HG03571 (cell line): Measurements from ENCODE around the gene PPFIBP1.
"Not testable (repeated sequence)": the region's sequence is repeated elsewhere in the genome, so short reads cannot be mapped to it uniquely, and the experiment has no call there.

ENCODE experiments used
- ATAC-seq: cut with Tn5 transposase; IDR thresholded peaks from one replicate; pipeline ENCODE4 v1.9.1; 2021; ENCODE audit not compliant: unreplicated experiment

The PPFIBP1 gene

GRCh38 chr12:27703720-27704452, 179.9 kb downstream of the PPFIBP1 start:
- ATAC-seq: no peak

GRCh38 chr12:27705263-27705662, 181.3 kb downstream of the PPFIBP1 start:
- ATAC-seq: no peak

GRCh38 chr12:27707216-27707615, 183.2 kb downstream of the PPFIBP1 start:
- ATAC-seq: no peak

- ATAC-seq: no peak
These were observed 185.4 kb downstream of the PPFIBP1 start for GRCh38 chr12:27709212-27709931.

GRCh38 chr12:27709932-27710591, 186.1 kb downstream of the PPFIBP1 start:
- peak; percentile 31 for ATAC-seq

- ATAC-seq: peak; percentile 94
These were observed 186.7 kb downstream of the PPFIBP1 start, which contains the start of gene MRPS35 for GRCh38 chr12:27710592-27711316. Gene MRPS35 (plus strand): TSS chr12:27710832. CDS start chr12:27710844, 12 bp downstream.

GRCh38 chr12:27711317-27711682, 187.3 kb downstream of the PPFIBP1 start:
- no peak for ATAC-seq

GRCh38 chr12:27711967-27712366, 188.0 kb downstream of the PPFIBP1 start:
- no peak for ATAC-seq

GRCh38 chr12:27723212-27723611, 199.2 kb downstream of the PPFIBP1 start:
- ATAC-seq: no peak

- no peak for ATAC-seq
These were observed 206.1 kb downstream of the PPFIBP1 start for GRCh38 chr12:27730097-27730588.

GRCh38 chr12:27732281-27732680, 208.3 kb downstream of the PPFIBP1 start:
- no peak for ATAC-seq

GRCh38 chr12:27733052-27733656, 209.1 kb downstream of the PPFIBP1 start:
- ATAC-seq: peak; percentile 73

GRCh38 chr12:27733791-27734190, 209.8 kb downstream of the PPFIBP1 start:
- ATAC-seq: no peak

- ATAC-seq: not testable (repeated sequence)
These were observed 210.3 kb downstream of the PPFIBP1 start for GRCh38 chr12:27734321-27734720.

- no peak for ATAC-seq
These were observed 219.6 kb downstream of the PPFIBP1 start for GRCh38 chr12:27743601-27744000.
